ENCODE results near the gene POP4. TPM values are rescaled to one million over a fixed set of nuclear protein-coding genes. Genes with fewer than 3 reads are reported as not detected.
A peak's percentile ranks its signal among the peaks of the same experiment; 100 is the strongest.

Gene POP4
- total RNA-seq, 4 donors from 2014 or later, result 6.4 to 59.7 (median 38.7) TPM

DNA sequence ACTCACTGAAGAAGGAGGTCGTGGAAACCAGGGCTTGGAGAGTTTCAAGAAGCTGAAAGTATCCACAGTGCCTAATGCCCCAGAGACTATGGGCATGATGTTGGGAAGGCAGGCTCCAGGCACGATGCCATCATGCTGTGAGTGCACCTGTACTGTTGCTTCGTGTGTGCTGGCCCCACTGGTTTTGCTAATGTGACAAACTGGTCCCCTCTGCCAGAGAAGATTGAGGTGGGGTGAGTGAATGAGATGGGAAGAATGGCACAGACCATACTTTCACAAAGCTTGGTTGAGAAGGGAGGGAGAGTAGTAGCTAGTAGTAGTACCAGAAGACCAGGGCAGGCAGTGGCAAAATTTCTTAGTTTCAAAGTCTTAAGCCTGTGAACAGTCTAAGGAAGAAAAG lies 19.0 kb upstream of the POP4 start:
- Histone ChIP-seq H3K4me1 (no peaks in the 10 kb centered on the region), H3K9me3 (no peaks in the 10 kb centered on the region), H3K27me3 (peaks cover 6% of the 10 kb centered on the region), H3K36me3 (no peaks in the 10 kb centered on the region), H3K27ac (no peak overlapping the region), H3K4me3 (no peak overlapping the region)
- TF ChIP-seq EP300 (IDR thresholded peaks at IDR 0.05; ENCODE audit: low read depth) (no peak), POLR2A (IDR thresholded peaks at IDR 0.05) (no peak)
- DNase-seq, result no peak
- in situ Hi-C loops (cut with MboI; ENCODE audit: low pct_ligation_motif_present in 1 of 4, low pct_unique_long_range_greater_than_20kb in 1 of 4, low sequenced_read_pairs in 3 of 4) (no loop called here), intact Hi-C loops (cut with DNase I; ENCODE audit: low total_unique reads) (no loop called here)
- WGBS, 2 donors (ENCODE audit: low coverage in 1 of 2), result 69 to 75% methylated on average over 2 to 3 of the region's 3 CpGs

GRCh38 chr19:29587518-29587986 lies 18.5 kb upstream of the POP4 start:
- no peaks in the 10 kb centered on the region for H3K9me3 ChIP-seq
- peaks cover 11% of the 10 kb centered on the region for H3K27me3 ChIP-seq
- WGBS, 2 donors (ENCODE audit: low coverage in 1 of 2), result 35 to 36% methylated on average over 2 of the region's 2 CpGs
- H3K4me3 ChIP-seq, result no peak overlapping the region
- TF ChIP-seq EP300 (IDR thresholded peaks at IDR 0.05; ENCODE audit: low read depth), result no peak
- no peak for TF ChIP-seq POLR2AphosphoS5 (IDR thresholded peaks at IDR 0.05)
- no peak for TF ChIP-seq POLR2A (IDR thresholded peaks at IDR 0.05)
- TF ChIP-seq, protein P1, sequence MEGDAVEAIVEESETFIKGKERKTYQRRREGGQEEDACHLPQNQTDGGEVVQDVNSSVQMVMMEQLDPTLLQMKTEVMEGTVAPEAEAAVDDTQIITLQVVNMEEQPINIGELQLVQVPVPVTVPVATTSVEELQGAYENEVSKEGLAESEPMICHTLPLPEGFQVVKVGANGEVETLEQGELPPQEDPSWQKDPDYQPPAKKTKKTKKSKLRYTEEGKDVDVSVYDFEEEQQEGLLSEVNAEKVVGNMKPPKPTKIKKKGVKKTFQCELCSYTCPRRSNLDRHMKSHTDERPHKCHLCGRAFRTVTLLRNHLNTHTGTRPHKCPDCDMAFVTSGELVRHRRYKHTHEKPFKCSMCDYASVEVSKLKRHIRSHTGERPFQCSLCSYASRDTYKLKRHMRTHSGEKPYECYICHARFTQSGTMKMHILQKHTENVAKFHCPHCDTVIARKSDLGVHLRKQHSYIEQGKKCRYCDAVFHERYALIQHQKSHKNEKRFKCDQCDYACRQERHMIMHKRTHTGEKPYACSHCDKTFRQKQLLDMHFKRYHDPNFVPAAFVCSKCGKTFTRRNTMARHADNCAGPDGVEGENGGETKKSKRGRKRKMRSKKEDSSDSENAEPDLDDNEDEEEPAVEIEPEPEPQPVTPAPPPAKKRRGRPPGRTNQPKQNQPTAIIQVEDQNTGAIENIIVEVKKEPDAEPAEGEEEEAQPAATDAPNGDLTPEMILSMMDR (IDR thresholded peaks at IDR 0.05), result no peak
- no peak overlapping the region for H3K27ac ChIP-seq
- intact Hi-C loops (cut with DNase I; ENCODE audit: low total_unique reads) (no loop called here), in situ Hi-C loops (cut with MboI; ENCODE audit: low pct_ligation_motif_present in 1 of 4, low pct_unique_long_range_greater_than_20kb in 1 of 4, low sequenced_read_pairs in 3 of 4) (no loop called here)
- no peaks in the 10 kb centered on the region for H3K36me3 ChIP-seq
- H3K4me1 ChIP-seq, result no peaks in the 10 kb centered on the region
- DNase-seq, result peak; percentile 19

GRCh38 chr19:29588095-29588494 lies 18.0 kb upstream of the POP4 start:
- Histone ChIP-seq H3K4me1 (no peaks in the 10 kb centered on the region), H3K27me3 (peaks cover 12% of the 10 kb centered on the region), H3K9me3 (no peaks in the 10 kb centered on the region), H3K4me3 (no peak overlapping the region), H3K27ac (no peak overlapping the region), H3K36me3 (no peaks in the 10 kb centered on the region)
- intact Hi-C loops (cut with DNase I; ENCODE audit: low total_unique reads), result no loop called here
- TF ChIP-seq, protein P1 (IDR thresholded peaks at IDR 0.05), result no peak
- TF ChIP-seq POLR2AphosphoS5 (IDR thresholded peaks at IDR 0.05) (no peak), EP300 (IDR thresholded peaks at IDR 0.05; ENCODE audit: low read depth) (no peak)
- in situ Hi-C loops (cut with MboI; ENCODE audit: low pct_ligation_motif_present in 1 of 4, low pct_unique_long_range_greater_than_20kb in 1 of 4, low sequenced_read_pairs in 3 of 4), result no loop called here
- WGBS, 2 donors (ENCODE audit: low coverage in 1 of 2), result 87 to 92% methylated on average over 2 of the region's 2 CpGs
- no peak for DNase-seq

GRCh38 chr19:29590278-29590677 lies 15.8 kb upstream of the POP4 start:
- no peak overlapping the region for H3K4me3 ChIP-seq
- H3K27me3 ChIP-seq, result peaks cover 18% of the 10 kb centered on the region
- H3K9me3 ChIP-seq, result no peaks in the 10 kb centered on the region
- H3K27ac ChIP-seq, result no peak overlapping the region
- 0 to 47% methylated on average over 1 to 5 of the region's 5 CpGs for WGBS, 2 donors (ENCODE audit: low coverage in 1 of 2)
- intact Hi-C loops (cut with DNase I; ENCODE audit: low total_unique reads) (no loop called here), in situ Hi-C loops (cut with MboI; ENCODE audit: low pct_ligation_motif_present in 1 of 4, low pct_unique_long_range_greater_than_20kb in 1 of 4, low sequenced_read_pairs in 3 of 4) (no loop called here)
- DNase-seq, result no peak
- no peaks in the 10 kb centered on the region for H3K36me3 ChIP-seq
- no peak for TF ChIP-seq POLR2AphosphoS5 (IDR thresholded peaks at IDR 0.05)
- TF ChIP-seq EP300 (IDR thresholded peaks at IDR 0.05; ENCODE audit: low read depth), result no peak
- TF ChIP-seq POLR2A (IDR thresholded peaks at IDR 0.05), result no peak
- TF ChIP-seq, protein P1 (IDR thresholded peaks at IDR 0.05), result no peak
- H3K4me1 ChIP-seq, result no peaks in the 10 kb centered on the region

DNA sequence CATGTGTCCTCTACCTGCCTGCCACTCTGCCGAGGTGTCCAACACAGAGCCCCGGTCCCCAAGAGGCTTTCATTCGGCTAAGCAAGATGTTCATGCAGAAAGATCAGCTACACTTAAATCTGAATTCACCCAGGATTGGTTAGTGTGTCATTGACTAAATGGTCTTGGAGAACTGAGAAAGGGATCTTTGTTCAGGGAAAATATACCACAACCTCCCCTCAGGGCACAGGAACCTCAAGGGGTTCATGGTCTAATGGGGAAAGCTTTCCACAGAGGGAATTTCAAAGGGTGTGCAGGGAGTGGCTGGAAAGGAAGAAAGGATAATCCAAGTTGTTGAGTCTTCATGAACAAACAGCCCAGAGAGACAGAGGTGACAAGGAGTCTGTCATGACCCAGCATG lies 14.4 kb upstream of the POP4 start:
- Histone ChIP-seq H3K4me1 (no peaks in the 10 kb centered on the region), H3K4me3 (no peak overlapping the region), H3K27ac (no peak overlapping the region), H3K9me3 (no peaks in the 10 kb centered on the region), H3K36me3 (no peaks in the 10 kb centered on the region), H3K27me3 (peaks cover 32% of the 10 kb centered on the region)
- no peak for DNase-seq
- no peak for TF ChIP-seq EP300 (IDR thresholded peaks at IDR 0.05; ENCODE audit: low read depth)
- TF ChIP-seq POLR2A (IDR thresholded peaks at IDR 0.05), result no peak
- TF ChIP-seq, protein P1 (IDR thresholded peaks at IDR 0.05), result no peak
- no peak for TF ChIP-seq POLR2AphosphoS5 (IDR thresholded peaks at IDR 0.05)
- in situ Hi-C loops (cut with MboI; ENCODE audit: low pct_ligation_motif_present in 1 of 4, low pct_unique_long_range_greater_than_20kb in 1 of 4, low sequenced_read_pairs in 3 of 4), result no loop called here
- intact Hi-C loops (cut with DNase I; ENCODE audit: low total_unique reads), result no loop called here
- WGBS, 2 donors (ENCODE audit: low coverage in 1 of 2), result 92% methylated on average over 3 of the region's 3 CpGs; no CpG with 5 or more reads in 1 of the 2 donors

Data from transverse colon (tissue), 4 donors.